ENCODE measurements around the gene TOP2A.
A peak's percentile ranks its signal among the peaks of the same experiment; 100 is the strongest.

The TOP2A gene

GRCh38 chr17:40417609-40418427 is at the start of gene TOP2A:
TOP2A (minus strand) TSS chr17:40417896; CDS start chr17:40417791, 105 bp downstream.
- DNase-seq: peak; percentile 99

- DNase-seq: no peak
Measured at GRCh38 chr17:40467281-40467867, 49.7 kb upstream of the TOP2A start.

GRCh38 chr17:40466298-40466971 is 48.7 kb upstream of the TOP2A start:
- no peak for DNase-seq

- no peak for DNase-seq
Measured at GRCh38 chr17:40464392-40464855, 46.7 kb upstream of the TOP2A start.

GRCh38 chr17:40463122-40463550 is 45.4 kb upstream of the TOP2A start:
- no peak for DNase-seq

GRCh38 chr17:40462343-40463121 is 44.8 kb upstream of the TOP2A start:
- no peak for DNase-seq

- no peak for DNase-seq
Measured at GRCh38 chr17:40461732-40462342, 44.1 kb upstream of the TOP2A start.

GRCh38 chr17:40460968-40461731 is 43.5 kb upstream of the TOP2A start:
- DNase-seq: no peak

- peak; percentile 38 for DNase-seq
Measured at GRCh38 chr17:40460604-40460967, 42.9 kb upstream of the TOP2A start.

GRCh38 chr17:40459636-40460603 is 42.2 kb upstream of the TOP2A start:
- DNase-seq: no peak

GRCh38 chr17:40458851-40459482 is 41.3 kb upstream of the TOP2A start:
- no peak for DNase-seq

- DNase-seq: peak; percentile 44
Measured at GRCh38 chr17:40457964-40458791, 40.5 kb upstream of the TOP2A start.

GRCh38 chr17:40457369-40457768 is 39.7 kb upstream of the TOP2A start:
- DNase-seq: no peak

GRCh38 chr17:40456396-40456951 is 38.8 kb upstream of the TOP2A start:
- no peak for DNase-seq

- DNase-seq: no peak
Measured at GRCh38 chr17:40454613-40454995, 36.9 kb upstream of the TOP2A start.

GRCh38 chr17:40453881-40454612 is 36.4 kb upstream of the TOP2A start:
- no peak for DNase-seq

- no peak for DNase-seq
Measured at GRCh38 chr17:40452921-40453378, 35.3 kb upstream of the TOP2A start.

GRCh38 chr17:40452216-40452787 is 34.6 kb upstream of the TOP2A start:
- no peak for DNase-seq
